MM.1S (cell line): Measurements from ENCODE around the gene CD6.

Source experiments
- DNase-seq: peaks from one replicate; pipeline ENCODE4 v3.0.0-alpha.2; 2015
- H2AFZ ChIP-seq: fragments of 300-600 bp; sonication (generic); 2 replicates; pipeline ENCODE4 v1.6.0; 2016; ENCODE audit warnings: antibody characterized with exemption, low read length
- H3F3A ChIP-seq: fragments of 300-600 bp; sonication (generic); 2 replicates; pipeline ENCODE4 v1.6.1; 2016; ENCODE audit warnings: mild to moderate bottlenecking, antibody characterized with exemption, low read length, moderate library complexity, mixed read lengths; ENCODE audit not compliant: insufficient read depth
- H3K27ac ChIP-seq: fragments of 300-600 bp; sonication (generic); 2 replicates; pipeline ENCODE4 v1.5.1; 2016; ENCODE audit warnings: mild to moderate bottlenecking, low read length
- H3K27me3 ChIP-seq: fragments of 300-600 bp; sonication (generic); replicated peaks from 2 replicates; pipeline ENCODE4 v1.6.0; 2016; ENCODE audit warnings: low read length; ENCODE audit not compliant: insufficient read depth
- H3K36me3 ChIP-seq: fragments of 300-600 bp; sonication (generic); replicated peaks from 2 replicates; pipeline ENCODE4 v1.6.1; 2016; ENCODE audit warnings: mild to moderate bottlenecking, low read length, mixed read lengths; ENCODE audit not compliant: insufficient read depth
- H3K4me1 ChIP-seq: fragments of 300-600 bp; sonication (generic); 2 replicates; pipeline ENCODE4 v1.6.1; 2016; ENCODE audit warnings: low read length, mixed read lengths
- H3K4me2 ChIP-seq: fragments of 300-600 bp; sonication (generic); 2 replicates; pipeline ENCODE4 v1.6.0; 2016; ENCODE audit warnings: low read depth, low read length
- H3K4me3 ChIP-seq: fragments of 300-600 bp; sonication (generic); 2 replicates; pipeline ENCODE4 v1.5.1; 2016; ENCODE audit warnings: low read length, mixed read lengths
- H3K79me2 ChIP-seq: fragments of 300-600 bp; sonication (generic); 2 replicates; pipeline ENCODE4 v1.6.1; 2016; ENCODE audit warnings: mixed run types, low read length, mixed read lengths
- H3K9ac ChIP-seq: fragments of 300-600 bp; sonication (generic); 2 replicates; pipeline ENCODE4 v1.6.1; 2016; ENCODE audit warnings: low read length, mixed read lengths
- H3K9me2 ChIP-seq: fragments of 300-600 bp; sonication (generic); replicated peaks from 2 replicates; pipeline ENCODE4 v1.6.1; 2016; ENCODE audit warnings: mild to moderate bottlenecking, low read length, mixed read lengths; ENCODE audit not compliant: insufficient read depth
- H3K9me3 ChIP-seq: fragments of 300-600 bp; sonication (generic); replicated peaks from 2 replicates; pipeline ENCODE4 v1.6.1; 2016; ENCODE audit warnings: mild to moderate bottlenecking, low read length, mixed read lengths; ENCODE audit not compliant: insufficient read depth
- H4K20me1 ChIP-seq: fragments of 300-600 bp; sonication (generic); 2 replicates; pipeline ENCODE4 v1.6.1; 2016; ENCODE audit warnings: mild to moderate bottlenecking, low read length, moderate library complexity, mixed read lengths; ENCODE audit not compliant: insufficient read depth
- EZH2 ChIP-seq: fragments of 300-600 bp; sonication (generic); optimal IDR thresholded peaks from 2 replicates; pipeline ENCODE3; 2017; ENCODE audit warnings: low read depth, mild to moderate bottlenecking, antibody characterized with exemption, low read length, mixed read lengths
- EZH2phosphoT487 ChIP-seq: fragments of 300-600 bp; sonication (generic); IDR thresholded peaks from 2 replicates; pipeline ENCODE4 v1.6.1; 2018; ENCODE audit warnings: antibody characterized with exemption, low read length
- TF ChIP-seq, protein P1 (sequence below): fragments of 300-600 bp; sonication (generic); IDR thresholded peaks from 2 replicates; pipeline ENCODE4 v1.5.1; 2016; ENCODE audit warnings: antibody characterized with exemption, low read length, mixed read lengths

CD6 gene

DNA sequence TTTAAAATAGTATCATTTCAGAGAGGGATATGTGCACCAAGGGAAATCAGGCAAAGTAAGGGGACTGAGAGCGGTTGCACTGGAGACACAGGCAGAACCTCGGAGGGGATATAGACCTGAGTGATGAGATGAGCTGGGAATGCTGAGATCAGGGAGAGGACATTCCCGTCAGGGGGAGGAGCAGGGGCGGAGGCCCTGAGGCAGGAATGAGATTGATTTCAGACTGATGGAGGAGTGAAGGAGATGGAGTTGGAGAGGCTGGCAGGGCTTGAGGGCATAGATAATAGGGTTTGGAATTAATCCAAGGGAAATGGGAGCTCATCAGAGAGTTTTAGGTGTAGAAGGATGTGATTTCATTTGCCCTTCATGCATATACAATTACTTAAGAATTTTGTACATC, 13.2 kb downstream of the CD6 start:
- no peak for DNase-seq
- H2AFZ ChIP-seq, result no peak overlapping the region
- no peak overlapping the region for H3K4me2 ChIP-seq
- H3K4me1 ChIP-seq, result peaks cover 9% of the 10 kb centered on the region
- H3K9me2 ChIP-seq, result no peaks in the 10 kb centered on the region
- H3K79me2 ChIP-seq, result no peaks in the 10 kb centered on the region
- TF ChIP-seq EZH2phosphoT487, result no peak
- no peak for TF ChIP-seq EZH2
- no peak overlapping the region for H3K27ac ChIP-seq
- no peak overlapping the region for H3K4me3 ChIP-seq
- H3K27me3 ChIP-seq, result no peaks in the 10 kb centered on the region
- H3F3A ChIP-seq, result peaks cover 4% of the 10 kb centered on the region; the same call in 1 of the 2 replicates
- H3K9me3 ChIP-seq, result no peaks in the 10 kb centered on the region
- H3K36me3 ChIP-seq, result no peaks in the 10 kb centered on the region
- H4K20me1 ChIP-seq, result no peaks in the 10 kb centered on the region
- H3K9ac ChIP-seq, result no peak overlapping the region

DNA sequence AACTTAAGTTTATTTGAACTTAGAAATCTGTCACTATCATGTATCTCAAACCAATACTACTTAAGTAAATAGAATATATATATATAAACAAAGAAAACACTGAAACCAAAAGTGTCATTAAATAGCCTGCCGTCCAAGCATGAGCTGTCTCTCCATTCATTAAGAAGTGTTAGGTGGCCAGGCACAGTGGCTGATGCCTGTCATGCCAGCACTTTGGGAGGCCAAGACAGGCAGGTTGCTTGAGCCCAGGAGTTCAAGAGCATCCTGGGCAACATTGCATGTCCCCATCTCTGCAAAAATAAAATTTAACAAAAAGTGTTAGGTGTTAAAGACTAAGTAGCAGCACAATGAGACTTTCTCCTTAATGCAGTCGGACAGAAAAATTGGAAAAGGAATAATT, 14.0 kb downstream of the CD6 start:
- Histone ChIP-seq H3K79me2 (no peaks in the 10 kb centered on the region), H3F3A (peaks cover 4% of the 10 kb centered on the region; the same call in 1 of the 2 replicates), H3K36me3 (no peaks in the 10 kb centered on the region), H3K9me2 (no peaks in the 10 kb centered on the region), H3K4me1 (peaks cover 9% of the 10 kb centered on the region), H4K20me1 (no peaks in the 10 kb centered on the region), H3K4me3 (no peak overlapping the region), H3K9me3 (no peaks in the 10 kb centered on the region), H2AFZ (0 out of 2 replicates have a peak overlapping the region, but pooled peaks have one; percentile 55), H3K27me3 (no peaks in the 10 kb centered on the region), H3K9ac (no peak overlapping the region), H3K4me2 (no peak overlapping the region), H3K27ac (peak overlapping the region; percentile 70; the same call in 1 of the 2 replicates)
- DNase-seq, result no peak
- no peak for TF ChIP-seq EZH2phosphoT487
- TF ChIP-seq EZH2, result no peak
- TF ChIP-seq, protein P1, sequence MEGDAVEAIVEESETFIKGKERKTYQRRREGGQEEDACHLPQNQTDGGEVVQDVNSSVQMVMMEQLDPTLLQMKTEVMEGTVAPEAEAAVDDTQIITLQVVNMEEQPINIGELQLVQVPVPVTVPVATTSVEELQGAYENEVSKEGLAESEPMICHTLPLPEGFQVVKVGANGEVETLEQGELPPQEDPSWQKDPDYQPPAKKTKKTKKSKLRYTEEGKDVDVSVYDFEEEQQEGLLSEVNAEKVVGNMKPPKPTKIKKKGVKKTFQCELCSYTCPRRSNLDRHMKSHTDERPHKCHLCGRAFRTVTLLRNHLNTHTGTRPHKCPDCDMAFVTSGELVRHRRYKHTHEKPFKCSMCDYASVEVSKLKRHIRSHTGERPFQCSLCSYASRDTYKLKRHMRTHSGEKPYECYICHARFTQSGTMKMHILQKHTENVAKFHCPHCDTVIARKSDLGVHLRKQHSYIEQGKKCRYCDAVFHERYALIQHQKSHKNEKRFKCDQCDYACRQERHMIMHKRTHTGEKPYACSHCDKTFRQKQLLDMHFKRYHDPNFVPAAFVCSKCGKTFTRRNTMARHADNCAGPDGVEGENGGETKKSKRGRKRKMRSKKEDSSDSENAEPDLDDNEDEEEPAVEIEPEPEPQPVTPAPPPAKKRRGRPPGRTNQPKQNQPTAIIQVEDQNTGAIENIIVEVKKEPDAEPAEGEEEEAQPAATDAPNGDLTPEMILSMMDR, result no peak

DNA sequence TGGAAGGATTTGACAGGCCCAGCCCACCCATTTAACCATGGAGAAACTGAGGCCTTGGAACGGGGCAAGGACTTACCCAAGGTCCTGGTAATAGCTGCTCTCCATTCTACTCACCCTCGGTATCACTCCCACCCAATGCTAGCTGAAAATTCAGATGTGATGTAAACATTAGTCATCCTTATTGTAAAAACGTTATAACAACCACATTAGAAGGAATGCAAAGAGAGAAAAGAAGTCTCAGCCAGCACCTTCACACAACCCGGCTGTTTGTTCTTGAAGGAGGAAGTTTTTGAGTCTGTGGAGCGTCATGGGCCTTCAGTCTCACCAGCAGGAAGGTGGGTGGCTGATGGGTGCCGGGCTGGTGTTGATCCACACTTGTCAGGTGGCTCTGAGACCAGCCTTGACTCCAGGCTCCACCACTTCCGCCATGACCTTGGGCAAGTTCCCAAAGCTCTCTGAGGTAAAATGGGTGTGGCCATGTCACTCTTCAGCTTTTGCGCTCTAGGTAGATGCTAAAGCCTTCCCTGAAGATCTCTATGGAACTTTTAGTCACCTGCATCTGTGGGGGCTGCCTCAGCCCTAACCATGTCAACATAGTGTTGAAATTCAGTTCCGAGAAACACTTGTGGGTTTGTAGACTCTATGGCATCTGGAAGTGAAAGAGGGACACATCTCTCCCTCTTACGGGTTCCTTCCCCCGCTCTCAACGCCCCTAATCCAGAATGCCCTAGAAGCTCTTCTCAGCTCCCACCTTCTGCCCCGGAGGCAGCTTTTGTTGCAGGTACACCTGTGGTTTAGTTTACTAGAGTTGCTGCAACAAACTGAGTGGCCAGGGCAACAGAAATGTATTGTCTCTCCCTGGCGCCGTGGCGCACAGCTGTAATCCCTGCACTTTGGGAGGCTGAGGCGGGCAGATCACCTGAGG, 14.8 kb downstream of the CD6 start:
- peak overlapping the region; percentile 55 for H2AFZ ChIP-seq
- peaks cover 4% of the 10 kb centered on the region; the same call in 1 of the 2 replicates for H3F3A ChIP-seq
- H3K9me2 ChIP-seq, result no peaks in the 10 kb centered on the region
- H3K4me2 ChIP-seq, result peak overlapping the region; percentile 24; the same call in 1 of the 2 replicates
- peaks cover 9% of the 10 kb centered on the region for H3K4me1 ChIP-seq
- peak overlapping the region; percentile 14; the same call in 1 of the 2 replicates for H3K9ac ChIP-seq
- peak; percentile 53 for DNase-seq
- no peak overlapping the region for H3K4me3 ChIP-seq
- H3K79me2 ChIP-seq, result no peaks in the 10 kb centered on the region
- TF ChIP-seq, protein P1, result no peak
- TF ChIP-seq EZH2phosphoT487 (no peak), EZH2 (no peak)
- H3K9me3 ChIP-seq, result no peaks in the 10 kb centered on the region
- H3K27me3 ChIP-seq, result no peaks in the 10 kb centered on the region
- peak overlapping the region; percentile 70 for H3K27ac ChIP-seq
- H3K36me3 ChIP-seq, result no peaks in the 10 kb centered on the region
- no peaks in the 10 kb centered on the region for H4K20me1 ChIP-seq
